GM12892 (cell line): ENCODE measurements around the gene ASIC2.

Source experiments
- DNase-seq: peaks from one replicate; pipeline ENCODE4 v3.0.0; 2011; ENCODE audit not compliant: insufficient read length
- FAIRE-seq: peaks from 2 replicates; lab custom pipeline; 2011; peaks lifted over from hg19 to GRCh38; lab: Jason Lieb, UNC
- POLR2A ChIP-seq: IDR thresholded peaks from 2 replicates; pipeline ENCODE4 v1.6.1; 2011; ENCODE audit warnings: low read depth, low read length, control low read depth
- POLR2AphosphoS5 ChIP-seq: IDR thresholded peaks from 2 replicates; pipeline ENCODE4 v1.6.1; 2011; ENCODE audit warnings: low read depth, low read length, control low read depth
- TAF1 ChIP-seq: IDR thresholded peaks from 2 replicates; pipeline ENCODE4 v1.6.1; 2011; ENCODE audit warnings: low read depth, mild to moderate bottlenecking, control low read depth, low read length, borderline replicate concordance

ASIC2 gene

DNA sequence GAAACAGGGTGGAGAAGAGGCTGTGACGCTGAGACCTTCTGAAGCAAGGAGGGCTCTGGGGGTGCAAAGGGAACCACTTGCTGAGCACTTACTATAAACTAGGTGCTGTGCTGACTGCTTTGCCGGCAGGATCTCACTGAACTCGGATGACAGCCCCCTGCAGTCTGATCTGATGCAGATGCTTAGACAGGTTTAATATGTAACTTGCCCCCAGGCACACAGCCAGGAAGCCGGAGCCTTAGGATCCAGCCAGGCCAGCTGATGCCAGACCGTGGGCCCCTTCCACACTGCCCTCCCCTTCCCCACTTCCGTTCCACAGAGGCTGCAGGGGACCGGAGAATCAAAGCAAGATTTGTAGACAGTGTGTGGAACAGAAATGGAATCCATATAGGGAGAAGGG, 278.3 kb downstream of the ASIC2 start:
- TF ChIP-seq POLR2AphosphoS5, result no peak
- no peak for TF ChIP-seq POLR2A
- TF ChIP-seq TAF1, result no peak
- FAIRE-seq (no peak), DNase-seq (no peak)

DNA sequence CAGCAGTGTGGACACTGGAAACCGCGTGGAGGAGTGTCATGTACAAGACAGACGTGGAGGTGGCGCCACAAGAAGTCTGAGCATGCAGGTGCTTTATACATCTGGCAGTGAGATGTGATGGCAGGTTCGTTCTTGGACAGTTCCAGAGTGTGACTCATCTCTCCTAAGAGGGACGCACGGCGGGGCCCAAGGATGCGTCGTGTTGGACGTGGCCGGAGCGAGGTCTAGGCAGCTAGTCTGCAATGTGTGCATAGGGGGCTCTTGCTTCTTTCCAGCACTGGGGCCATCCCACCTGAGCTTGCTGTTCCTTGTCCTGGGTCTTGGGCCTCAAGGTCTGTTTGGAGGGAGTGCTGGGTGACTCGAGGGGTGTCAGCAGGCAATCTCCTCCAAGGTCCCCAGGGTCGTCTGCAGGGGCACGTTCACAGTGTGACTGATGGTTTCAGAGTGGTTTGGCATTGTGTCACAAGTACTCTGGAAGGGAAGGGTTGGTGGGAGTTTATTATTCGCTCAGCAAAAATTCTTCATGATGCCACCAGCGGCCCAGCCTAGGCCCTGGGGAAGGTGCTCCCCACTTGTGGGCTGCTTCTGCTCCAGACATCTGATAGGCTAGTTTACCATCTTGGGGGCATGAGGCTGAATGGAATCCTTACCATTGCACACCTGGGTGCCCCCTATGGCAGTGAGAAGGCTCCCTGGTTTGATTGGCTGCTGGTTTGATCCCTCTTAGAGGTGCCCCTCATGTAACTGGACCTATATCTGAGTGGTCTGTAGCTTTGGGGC, 279.3 kb downstream of the ASIC2 start:
- no peak for DNase-seq
- TF ChIP-seq POLR2A, result no peak
- TF ChIP-seq POLR2AphosphoS5, result no peak
- no peak for TF ChIP-seq TAF1
- no peak for FAIRE-seq

DNA sequence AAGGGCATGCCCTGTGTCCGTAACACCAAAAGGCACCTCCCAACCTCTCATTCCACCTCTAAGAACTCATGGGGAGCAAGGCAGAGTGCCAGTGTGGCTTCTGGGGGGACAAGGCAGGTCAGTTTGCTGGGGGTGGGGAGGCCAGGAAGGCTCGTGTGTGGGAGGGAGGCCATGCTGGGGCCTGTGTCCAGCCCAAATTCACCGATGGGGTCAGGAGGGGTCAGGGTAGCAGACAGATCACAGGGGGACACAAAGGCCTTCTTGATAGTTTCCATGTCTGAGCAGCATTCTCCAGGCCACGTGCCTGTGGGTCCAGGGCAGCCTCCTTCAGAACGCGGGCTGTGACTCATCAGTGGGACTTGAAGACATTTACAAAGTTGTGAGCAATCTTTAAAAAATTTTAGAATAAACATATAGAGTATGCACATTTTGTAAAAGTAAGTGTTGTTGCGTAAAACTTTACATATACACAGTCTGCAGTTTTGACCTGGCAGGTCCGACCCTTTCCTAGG, 280.5 kb downstream of the ASIC2 start:
- TF ChIP-seq POLR2A (no peak), POLR2AphosphoS5 (no peak)
- no peak for FAIRE-seq
- DNase-seq, result no peak

DNA sequence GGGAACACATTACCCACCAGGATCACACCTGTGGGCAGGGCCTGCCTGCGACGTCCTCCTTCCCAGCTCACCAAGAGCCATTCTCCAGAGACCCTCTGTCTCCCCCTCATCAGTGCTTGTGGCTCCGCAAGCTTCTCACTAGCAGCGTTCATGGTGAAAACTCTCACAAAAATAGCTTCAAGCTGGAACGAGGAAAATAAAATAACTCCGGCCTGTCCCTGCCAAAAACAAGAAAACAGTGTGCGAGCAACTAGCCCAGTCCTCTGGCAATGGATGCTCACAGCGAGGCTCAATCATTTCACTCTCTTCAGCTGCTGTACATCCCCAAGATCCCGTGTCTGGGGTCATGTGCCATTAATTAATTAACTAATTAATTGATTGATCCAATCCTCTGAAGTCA, 283.5 kb downstream of the ASIC2 start:
- FAIRE-seq, result no peak
- TF ChIP-seq TAF1, result no peak
- DNase-seq, result no peak

DNA sequence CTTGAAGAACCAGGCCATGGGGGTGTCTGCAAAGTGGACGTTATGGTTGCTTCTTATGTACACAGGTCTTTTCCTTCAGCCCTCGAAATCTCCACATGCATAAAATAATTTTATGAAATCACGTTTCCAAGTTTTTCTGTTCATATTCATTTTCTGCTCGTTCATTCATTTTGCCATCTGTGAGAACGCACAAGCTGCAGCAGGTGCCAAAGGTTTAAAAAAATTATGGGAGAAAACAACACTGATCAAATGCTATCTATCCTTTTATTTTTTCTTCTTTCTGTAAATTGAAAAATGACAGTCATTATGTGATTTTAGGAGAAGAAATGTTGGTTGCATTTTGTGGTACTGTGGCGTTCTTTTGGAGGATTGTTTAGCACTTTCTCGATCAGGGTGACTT, 285.9 kb downstream of the ASIC2 start:
- no peak for FAIRE-seq

DNA sequence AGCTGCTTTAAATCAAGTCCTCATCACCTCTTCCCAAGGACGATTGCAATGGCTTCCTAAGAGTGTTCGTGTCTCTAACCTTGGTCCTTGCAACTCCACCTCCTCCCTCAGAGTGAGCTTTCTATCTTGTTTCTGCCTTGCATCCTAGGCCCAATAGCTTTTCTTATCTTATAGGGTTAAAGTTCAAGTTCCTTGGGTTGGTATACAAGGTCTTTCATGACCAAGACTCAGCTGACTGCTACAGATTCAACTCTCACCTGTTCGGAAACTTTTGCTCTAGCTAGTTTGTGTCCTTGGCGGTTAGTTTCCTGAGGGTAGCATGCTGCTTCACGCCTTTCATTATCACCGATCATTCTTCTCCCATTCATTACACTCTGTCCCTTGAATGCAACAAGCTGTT, 290.8 kb downstream of the ASIC2 start:
- TF ChIP-seq TAF1 (no peak), POLR2A (no peak), POLR2AphosphoS5 (no peak)
- no peak for FAIRE-seq
- DNase-seq, result no peak

More for the DNA sequence above, 285.9 kb downstream of the ASIC2 start:
- no peak for TF ChIP-seq POLR2AphosphoS5
- TF ChIP-seq TAF1, result no peak
- TF ChIP-seq POLR2A, result no peak
- DNase-seq, result no peak

DNA sequence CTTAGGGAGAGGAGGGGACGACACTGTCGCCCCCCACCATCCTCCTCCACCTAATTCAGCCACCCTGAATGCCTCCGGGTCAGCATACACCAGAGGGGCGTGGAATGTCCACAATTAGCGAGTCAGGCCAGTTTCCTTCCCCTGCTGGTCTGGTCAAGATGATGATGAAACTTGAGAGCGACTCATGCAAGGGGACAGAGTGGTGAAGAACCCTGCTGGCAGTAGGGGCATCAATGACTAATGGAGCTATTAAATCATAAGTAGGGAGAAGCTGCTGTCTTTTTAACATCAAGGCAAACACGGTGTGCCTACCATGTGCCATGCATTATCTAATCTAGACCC, 294.2 kb downstream of the ASIC2 start:
- DNase-seq (no peak), FAIRE-seq (no peak)
- no peak for TF ChIP-seq POLR2AphosphoS5
- no peak for TF ChIP-seq TAF1

DNA sequence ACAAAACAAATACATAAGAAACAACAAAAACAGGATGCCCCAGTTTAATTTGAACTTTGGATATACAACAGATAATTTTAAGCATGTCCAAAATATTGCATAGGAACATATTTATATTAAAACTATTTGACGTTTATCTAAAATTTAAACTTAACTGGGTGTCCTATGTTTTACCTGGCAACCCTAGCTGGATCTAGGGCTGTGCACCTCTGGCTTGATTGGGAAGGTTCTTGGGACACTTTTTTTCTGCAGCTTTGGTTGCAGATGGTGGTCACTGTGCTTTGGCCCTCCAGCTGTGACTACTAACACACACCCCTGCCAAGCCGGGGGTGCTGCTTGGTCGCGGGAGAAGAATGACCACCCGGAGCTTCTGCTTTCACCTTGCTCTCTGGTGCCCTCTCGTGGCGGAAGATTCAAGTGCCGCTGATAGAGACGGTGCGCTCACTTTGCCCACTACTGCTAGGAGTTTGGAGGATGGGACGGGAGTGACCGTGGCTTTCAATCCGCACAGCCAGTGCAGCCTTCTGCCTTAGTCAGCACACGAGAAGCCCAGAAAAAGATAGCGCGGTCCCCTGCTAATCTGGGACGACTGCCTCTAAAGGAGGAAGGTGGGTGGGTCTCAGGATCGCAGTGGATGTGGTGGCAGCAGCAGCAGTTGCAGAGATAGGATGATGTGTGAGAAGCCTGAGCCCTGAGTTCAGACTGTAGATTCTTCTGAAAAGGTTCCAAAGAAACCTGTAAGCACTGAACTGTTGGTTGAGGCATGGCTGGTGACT, 294.8 kb downstream of the ASIC2 start:
- peak; percentile 92 for FAIRE-seq
- no peak for TF ChIP-seq TAF1
- no peak for TF ChIP-seq POLR2AphosphoS5
- no peak for TF ChIP-seq POLR2A
- DNase-seq, result peak; percentile 58

DNA sequence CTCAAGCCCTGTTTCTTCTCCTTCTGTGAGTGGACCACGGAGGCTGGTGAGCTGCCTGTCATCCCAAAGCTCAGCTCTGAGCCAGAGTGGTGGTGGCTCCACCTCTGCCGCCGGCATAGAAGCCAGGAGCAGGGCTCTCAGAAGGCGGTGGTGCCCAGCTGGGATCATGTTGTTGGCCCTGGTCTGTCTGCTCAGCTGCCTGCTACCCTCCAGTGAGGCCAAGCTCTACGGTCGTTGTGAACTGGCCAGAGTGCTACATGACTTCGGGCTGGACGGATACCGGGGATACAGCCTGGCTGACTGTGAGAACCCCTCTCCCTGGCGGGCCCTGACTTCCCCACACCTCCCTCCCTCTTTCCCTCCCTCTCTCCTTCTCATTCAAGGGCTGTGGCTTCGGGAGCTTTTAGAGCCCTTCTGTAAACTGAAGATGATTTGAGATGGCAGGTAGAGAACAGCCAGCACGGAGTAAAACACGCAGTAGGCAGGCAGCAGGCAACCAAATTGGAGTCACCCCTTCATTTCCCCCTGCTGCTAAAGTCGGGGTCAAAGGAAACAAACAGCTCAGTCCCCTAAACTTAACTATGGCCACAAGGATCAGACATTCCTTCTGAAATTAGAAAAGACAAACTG, 297.6 kb downstream of the ASIC2 start:
- TF ChIP-seq POLR2AphosphoS5 (no peak), POLR2A (no peak), TAF1 (no peak)
- FAIRE-seq, result no peak

DNA sequence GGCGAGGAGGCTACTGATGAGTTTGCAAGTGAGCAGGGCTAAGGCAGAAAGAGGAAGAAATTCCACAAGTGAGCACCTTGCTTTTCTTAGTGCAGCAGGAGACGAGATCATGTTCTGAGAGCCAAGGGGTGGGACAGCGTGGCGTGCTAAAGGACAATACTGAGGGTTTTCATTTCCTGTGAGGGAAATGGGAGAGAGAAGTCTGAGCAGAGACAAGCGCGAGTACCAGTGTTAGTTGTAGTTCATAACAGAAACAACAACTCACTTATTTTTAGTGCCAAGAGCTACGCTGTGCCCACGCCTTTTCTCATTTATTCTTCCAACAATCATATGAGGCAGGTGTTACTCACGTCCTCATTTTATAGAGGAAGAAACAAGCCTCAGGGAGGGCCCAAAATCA, 299.1 kb downstream of the ASIC2 start:
- DNase-seq (no peak), FAIRE-seq (peak; percentile 72)
- TF ChIP-seq POLR2A (no peak), POLR2AphosphoS5 (no peak), TAF1 (no peak)

More for the DNA sequence above, 297.6 kb downstream of the ASIC2 start:
- no peak for DNase-seq

DNA sequence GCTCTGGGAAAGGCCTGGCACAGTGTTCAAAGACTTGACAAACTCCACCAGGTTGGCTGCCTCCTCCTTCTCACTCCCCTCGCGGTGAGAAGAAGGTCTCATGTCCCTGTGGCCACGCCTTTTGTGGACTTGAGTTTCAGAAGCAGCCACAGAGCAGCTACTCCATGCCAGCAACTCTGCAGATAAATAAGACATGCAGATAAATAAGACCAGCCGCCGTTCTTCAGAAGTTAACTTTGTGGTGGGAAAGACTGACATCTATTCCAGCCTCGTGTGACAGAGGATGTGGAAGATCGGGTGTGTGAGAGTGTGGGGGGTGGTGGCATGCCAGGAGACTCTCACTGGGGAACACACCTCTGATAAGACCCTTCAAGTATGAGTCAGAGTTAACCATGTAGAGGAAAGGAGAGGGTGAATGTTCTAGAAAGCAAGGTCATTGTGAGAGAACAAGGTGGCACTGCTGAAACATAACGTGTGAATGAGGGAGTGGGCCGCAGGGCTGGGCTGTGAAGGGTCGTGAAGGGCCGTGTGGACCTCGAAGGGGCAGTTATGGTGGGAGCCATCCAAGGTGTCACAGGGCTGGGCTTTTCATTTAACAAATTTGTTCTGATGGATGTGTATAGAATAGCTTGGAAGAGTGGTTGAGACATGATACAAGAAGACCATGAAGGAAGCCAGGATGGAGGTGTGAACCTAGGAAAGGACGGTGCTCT, 300.6 kb downstream of the ASIC2 start:
- TF ChIP-seq POLR2A (no peak), TAF1 (no peak), POLR2AphosphoS5 (no peak)
- DNase-seq (no peak), FAIRE-seq (peak; percentile 60)
